NCI-H748 treated with DMSO at 0.1 percent for 48 hours (cell line): ENCODE data around the gene ACAD10.
"Not testable (repeated sequence)": the region's sequence is repeated elsewhere in the genome, so short reads cannot be mapped to it uniquely, and the experiment has no call there.

Experiments used
- DNase-seq: peaks from one replicate; lab custom pipeline; 2025; lab: John Stamatoyannopoulos, UW

Gene ACAD10

DNA sequence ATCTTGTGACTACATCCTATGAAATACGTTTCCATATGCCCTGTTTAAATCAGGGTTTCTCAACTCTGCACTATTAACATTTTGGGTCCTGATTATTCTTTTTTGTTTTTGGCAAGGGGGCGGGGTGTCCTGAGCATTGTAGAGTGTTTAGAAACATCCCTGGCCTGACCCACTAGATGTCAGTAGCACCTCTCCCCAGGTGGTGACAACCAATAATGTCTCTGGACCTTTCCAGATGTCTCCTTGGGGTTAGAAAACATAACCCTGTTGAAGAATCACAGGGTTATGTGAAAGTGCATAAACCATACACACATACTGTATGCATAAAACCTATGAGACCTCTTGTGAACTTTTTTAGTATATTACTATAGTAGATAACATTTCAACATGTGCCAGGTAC is 1.4 kb downstream of the ACAD10 start:
- no peak for DNase-seq

DNA sequence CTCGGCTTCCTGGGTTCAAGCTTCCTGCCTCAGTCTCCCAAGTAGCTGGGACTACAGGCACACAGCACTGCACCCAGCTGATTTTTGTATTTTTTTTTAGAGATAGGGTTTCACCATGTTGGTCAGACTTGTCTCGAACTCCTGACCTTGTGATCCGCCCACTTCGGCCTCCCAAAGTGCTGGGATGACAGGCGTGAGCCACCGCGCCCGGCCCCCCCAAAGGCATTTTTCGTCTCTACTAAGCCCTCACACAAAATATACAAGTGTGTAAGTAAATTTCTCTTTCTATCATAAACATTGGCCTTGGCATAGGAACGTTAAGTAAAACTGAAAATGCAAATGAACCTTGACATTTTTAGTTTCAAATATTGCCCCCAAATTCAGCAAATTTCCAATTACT is 2.1 kb downstream of the ACAD10 start:
- DNase-seq = no peak

DNA sequence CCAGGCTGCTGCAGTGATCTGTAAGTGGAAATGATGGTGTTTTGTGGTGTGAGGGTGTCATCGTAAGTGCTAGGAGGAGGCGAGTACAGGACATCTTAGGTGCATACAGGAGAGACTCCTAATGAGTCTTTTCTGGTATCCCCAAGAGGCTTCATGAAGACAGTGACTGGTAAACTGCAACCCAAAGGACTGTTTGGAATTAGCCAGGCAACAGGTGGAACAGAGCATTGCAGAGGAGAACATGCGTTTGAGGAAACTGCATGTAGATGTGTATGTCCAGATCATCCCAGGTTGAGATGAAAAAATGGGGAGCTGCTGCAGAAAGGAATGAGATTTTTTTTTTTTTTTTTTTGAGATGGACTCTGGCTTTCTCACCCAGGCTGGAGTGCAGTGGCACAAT is 5.4 kb downstream of the ACAD10 start:
- no peak for DNase-seq

DNA sequence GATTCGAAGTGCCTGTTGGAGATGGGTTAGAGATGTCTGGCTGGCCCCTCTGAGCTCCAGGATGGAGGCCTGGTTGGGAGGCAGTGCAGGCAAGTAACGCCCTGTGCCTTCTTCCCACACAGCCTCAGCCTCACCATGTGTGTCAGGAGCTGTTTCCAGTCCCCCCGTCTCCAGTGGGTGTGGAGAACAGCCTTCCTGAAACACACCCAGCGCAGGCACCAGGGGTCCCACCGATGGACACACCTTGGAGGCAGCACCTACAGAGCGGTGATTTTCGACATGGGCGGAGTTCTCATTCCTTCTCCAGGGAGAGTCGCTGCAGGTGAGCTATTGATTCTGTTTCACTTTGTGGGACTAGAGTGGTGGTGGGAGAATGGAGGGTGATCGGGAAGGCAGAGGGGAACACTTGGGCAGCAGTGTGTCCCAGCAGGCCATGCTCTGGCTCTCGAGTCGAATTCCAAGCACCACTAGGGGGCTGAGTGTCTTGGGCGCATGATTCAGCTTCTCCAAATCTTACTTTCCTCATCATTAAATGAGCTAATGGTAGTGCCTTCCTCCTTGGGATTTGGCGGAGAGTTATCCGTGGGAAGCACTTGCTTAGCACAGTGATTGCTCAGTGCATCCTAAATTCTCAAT is 6.8 kb downstream of the ACAD10 start:
- no peak for DNase-seq

DNA sequence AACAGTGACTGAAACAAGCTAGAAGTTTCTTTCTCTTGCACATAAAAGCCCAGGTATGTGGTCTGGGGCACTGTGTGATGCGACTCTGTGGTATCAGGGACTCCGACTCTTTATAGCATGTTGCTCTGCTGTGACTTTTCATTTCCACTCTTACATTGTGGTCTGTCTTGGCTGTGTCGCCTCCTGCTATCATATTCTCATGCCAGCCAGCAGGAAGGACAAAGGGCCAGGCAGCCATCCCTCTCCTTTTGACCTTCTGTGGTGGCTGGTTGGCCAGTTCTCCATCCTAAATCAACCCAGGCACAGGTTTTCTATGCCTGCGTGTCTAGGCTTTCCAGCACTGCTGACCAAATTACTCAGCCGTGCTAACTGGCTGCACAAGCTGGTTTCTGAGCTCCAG is 8.0 kb downstream of the ACAD10 start:
- DNase-seq = no peak

DNA sequence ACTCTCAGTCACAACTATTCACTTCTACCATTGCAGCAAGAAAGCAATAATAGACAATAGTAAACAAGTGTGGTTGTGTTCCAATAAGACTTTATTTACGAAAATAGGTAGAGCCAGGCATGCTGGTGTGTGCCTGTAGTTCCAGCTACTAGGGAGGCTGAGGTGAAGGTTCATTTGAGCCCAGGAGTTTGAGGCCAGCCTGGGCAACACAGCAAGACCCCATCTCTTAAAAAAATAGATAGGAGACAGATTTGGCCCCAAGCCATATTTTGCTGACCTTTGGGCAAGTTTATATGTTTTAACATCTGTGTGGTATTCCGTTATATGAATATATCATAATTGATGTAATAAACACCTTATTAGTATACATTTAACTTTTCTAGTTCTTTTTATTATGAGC is 14.1 kb downstream of the ACAD10 start:
- no peak for DNase-seq

DNA sequence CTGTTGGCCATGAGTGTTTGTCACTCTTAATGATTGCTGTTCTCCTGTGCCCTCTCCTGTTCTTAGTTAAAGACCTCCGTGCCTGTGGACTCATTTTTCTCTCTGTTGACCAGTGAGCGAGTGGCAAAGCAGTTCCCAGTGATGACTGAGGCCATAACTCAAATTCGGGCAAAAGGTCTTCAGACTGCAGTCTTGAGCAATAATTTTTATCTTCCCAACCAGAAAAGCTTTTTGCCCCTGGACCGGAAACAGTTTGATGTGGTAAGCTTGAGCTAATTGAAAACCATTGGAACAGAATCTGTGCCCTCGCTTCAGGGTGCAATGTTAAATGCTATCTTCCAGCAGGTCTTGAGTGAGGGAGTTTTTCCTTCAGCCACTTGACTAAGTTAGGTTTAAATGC is 19.8 kb downstream of the ACAD10 start:
- no peak for DNase-seq

DNA sequence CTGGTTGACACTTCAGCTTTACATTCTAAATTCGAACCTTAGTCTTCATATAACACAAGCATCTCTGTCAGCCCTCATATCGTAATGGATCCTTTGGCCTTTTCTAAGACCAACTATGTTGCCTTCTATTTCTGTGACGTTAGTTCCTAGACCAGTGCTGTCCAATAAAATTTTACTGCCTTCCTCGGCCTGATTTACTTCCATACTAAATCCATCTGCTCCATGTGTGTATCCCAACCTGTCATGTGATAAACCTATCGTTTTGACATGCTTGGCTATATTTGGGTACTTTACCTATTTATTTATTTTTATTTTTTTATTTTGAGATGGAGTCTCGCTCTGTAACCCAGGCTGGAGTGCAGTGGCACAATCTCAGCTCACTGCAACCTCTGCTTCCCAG is 20.3 kb downstream of the ACAD10 start:
- DNase-seq = no peak

DNA sequence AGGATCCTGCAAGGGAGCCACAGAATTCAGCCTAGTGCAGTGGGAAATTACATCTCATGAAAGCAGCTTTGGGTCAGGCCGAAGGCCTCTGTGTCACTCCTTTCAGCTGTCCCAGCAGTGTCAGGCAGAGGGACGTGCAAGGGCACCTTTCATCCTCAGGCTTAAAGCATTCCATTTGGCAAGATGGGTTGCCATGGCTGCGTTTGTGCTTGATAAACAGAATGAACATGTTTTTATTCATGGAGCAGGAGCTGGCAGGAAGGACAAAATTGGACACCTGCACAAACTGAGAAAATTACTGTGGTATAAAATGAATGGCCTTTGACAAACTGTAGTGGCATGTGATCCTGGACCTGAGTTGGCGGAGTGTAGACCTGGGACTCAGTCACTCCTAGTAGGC is 29.4 kb downstream of the ACAD10 start:
- peak; percentile 20 for DNase-seq

DNA sequence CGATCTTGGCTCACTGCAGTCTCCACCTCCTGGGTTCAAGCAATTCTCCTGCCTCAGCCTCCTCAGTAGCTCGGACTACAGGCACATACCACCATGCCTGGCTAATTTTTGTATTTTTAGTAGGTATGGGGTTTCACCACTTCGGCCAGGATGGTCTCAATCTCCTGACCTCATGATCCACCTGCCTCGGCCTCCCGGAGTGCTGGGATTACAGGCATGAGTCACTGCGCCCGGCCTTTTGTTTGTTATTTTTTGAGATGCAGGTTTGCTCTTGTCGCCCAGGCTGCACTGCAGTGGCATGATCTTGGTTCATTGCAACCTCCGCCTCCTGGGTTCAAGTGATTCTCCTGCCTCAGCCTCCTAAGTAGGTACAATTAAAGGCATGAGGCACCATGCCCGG is 33.5 kb downstream of the ACAD10 start:
- DNase-seq = not testable (repeated sequence)

DNA sequence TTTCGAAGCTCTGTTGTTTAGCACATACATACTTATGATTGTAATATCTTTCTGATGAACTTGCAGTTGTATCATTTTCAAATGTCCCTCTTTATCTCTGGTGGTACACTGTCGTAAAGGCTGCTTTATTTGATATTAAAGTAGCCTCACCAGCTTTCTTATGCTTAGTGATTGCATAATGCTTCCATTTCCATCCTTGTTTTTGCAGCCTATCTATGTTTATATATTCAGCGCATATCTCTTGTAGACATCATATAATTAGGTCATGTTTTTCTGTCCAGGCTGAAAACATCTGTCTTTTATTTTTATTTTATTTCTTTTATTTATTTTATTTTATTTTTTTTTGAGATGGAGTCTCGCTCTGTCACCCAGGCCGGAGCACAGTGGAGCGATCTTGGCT is 34.6 kb downstream of the ACAD10 start:
- no peak for DNase-seq

DNA sequence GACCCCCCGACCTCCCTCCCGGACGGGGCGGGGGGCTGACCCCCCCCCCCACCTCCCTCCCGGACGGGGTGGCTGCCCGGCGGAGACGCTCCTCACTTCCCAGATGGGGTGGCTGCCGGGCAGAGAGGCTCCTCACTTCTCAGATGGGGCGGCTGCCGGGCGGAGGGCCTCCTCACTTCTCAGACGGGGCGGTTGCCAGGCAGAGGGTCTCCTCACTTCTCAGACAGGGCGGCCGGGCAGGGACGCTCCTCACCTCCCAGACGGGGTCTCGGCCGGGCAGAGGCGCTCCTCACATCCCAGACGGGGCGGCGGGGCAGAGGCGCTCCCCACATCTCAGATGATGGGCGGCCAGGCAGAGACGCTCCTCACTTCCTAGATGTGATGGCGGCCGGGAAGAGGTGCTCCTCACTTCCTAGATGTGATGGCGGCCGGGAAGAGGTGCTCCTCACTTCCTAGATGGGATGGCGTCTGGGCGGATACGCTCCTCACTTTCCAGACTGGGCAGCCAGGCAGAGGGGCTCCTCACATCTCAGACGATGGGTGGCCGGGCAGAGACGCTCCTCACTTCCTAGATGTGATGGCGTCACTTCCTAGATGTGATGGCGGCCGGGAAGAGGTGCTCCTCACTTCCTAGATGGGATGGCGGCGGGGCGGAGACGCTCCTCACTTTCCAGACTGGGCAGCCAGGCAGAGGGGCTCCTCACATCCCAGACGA is 38.0 kb downstream of the ACAD10 start:
- not testable (repeated sequence) for DNase-seq

DNA sequence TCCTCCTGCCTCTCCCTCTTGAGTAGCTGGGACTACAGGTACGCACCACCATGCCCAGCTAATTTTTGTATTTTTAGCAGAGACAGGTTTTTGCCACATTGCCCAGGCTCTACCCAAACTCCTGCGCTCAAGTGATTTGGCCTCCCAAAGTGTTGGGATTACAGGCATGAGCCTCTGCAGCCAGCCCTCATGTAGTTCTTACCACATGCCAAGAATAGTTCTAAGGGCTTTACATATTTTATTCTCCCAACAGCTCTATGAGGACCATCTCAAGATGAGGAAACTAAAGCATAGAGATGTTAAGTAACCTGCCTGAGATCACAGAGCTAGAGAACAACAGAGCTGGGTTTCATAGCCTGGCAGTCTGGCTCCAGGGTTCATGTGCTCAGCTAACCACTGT is 42.9 kb downstream of the ACAD10 start:
- no peak for DNase-seq

DNA sequence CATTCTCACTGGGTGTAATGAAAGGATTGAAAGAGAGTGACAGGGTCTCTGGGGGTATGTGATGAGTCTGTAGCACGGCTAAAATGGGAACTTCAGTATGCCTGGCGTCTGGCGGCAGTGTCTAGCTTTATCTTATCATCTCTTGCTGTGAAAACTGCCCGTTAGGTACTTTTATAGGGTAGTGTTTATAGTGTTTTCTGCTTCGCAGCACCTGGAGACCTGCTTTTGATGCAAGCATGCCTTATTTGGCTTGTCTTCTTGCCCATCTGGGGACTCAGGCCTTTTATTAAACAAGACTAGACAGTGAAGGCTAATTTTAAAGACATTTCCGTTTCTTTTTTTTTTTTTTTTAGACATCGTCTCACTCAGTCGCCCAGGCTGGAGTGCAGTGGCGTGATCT is 44.6 kb downstream of the ACAD10 start:
- no peak for DNase-seq

DNA sequence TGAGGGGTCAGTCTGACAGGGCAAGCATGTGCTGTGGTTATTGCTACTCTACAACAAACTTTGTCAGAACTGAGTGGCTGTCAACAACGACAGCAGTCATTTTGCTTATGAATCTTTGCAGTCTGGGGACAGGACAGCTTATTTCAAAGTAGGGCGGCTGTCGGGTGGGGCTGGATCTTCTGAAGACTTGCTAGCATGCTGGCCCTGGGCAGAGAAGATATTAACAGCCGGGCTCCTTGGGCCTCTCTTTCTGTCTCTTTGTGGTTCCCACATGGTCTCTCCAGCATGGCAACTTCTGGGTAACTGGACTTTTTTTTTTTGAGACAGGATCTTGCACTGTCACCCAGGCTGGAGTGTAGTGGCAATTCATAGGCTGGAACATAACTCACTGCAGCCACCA is 46.9 kb downstream of the ACAD10 start:
- no peak for DNase-seq

DNA sequence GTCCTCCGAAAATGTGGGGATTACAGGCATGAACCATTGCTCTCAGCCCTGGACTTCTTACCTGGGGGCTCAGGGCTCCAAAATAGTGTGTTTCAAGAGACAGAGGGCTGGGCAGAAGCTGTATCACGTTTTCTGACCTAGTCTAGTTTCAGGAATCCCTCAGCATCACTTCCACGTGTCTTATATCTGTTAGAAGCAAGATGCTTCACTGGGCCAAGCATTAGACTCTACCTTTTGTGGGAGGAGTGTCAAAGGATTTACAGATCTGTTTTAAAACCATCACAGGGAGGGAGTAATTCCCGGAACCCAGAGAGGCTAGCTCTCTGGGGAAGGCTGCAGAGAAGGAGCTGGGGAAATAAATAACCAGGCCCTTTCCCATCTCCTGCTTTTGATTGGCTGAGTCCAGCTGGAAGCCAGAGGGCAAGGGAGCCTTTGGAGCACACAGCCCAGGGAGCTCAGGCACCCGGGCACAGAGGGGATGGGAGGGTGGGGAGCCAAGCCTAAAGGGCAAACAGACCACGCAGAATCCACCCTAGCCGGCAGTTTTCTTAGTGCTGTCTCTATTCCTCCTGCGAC is 47.6 kb downstream of the ACAD10 start:
- DNase-seq = no peak

DNA sequence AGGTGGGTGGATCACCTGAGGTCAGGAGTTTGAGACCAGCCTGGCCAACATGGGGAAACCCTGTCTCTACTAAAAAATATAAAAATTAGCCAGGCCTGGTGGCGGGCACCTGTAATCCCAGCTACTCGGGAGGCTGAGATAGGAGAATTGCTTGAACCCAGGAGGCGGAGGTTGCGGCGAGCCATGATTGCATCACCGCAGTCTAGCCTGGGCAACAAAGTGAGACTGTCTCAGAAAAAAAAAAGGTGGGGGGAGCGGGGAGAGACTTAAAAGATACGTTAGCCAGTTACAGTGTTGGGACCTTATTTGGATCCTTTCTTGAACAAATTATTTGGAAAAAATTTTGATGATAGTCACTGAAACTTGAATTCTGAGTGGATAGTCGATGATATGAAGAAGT is 53.7 kb downstream of the ACAD10 start:
- DNase-seq = not testable (repeated sequence)

DNA sequence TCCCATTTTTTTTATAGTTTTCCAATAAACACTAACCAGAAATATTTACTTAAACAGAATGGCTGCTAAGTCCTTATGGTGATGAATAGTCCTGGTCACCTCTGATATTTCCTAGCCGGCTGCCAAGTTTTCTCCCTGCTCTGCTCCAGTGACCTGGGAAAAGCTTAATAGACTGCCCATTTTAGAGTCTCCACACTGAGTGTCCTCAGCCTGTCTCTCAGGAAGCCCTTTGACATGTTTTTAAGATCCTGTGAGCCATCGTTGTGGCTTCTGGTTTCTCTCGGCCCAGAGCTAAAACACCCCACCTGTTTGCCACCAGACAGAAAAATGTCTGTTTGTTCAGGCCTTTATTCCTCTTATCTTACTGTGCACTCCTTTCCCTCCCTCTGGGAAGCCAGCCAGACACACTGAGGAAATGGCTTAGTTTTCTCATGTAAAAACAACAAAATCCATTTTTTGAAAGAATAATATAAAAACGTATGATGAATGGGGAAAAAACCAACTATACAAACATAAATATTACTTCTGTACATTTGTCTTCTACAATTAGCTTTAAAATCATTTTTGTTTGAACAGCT is 55.5 kb downstream of the ACAD10 start:
- no peak for DNase-seq

DNA sequence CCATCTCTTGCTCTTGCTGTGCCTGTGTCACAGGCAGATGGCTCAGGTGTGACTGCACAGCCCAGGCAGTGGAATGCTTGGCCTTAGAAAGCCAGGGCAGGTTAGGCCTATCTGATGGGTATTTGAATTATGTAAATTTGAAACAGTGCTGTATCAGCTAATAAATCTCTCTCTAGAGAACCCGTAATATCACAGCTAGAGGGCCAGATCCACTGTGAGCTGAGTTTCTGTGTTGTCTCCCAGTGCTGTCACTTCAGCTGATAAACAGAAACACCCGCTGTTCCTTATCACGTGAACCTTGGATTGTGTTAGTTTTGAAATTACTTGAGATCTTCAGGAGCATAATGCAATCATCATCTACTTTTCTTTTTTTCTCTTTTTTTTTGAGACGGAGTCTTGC is 59.4 kb downstream of the ACAD10 start:
- no peak for DNase-seq

DNA sequence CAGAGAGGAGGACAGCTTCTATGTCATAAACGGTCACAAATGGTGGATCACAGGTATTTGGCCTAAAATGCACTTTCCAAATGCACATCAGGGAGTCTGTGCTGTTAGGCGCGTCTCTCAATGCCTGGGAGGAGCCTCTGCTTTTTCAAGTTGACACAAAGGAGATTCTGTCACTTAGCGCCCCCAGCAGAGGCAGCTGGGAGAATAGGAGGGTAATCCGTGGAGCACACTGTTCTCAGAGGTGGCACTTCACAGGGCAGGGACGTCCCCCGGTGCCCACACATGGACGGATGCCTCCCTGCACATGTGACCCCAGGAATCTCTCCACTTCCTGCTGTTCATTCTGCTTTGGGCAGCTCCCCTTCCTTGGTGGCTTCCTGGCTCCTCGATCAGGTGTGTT is 61.5 kb downstream of the ACAD10 start:
- no peak for DNase-seq

DNA sequence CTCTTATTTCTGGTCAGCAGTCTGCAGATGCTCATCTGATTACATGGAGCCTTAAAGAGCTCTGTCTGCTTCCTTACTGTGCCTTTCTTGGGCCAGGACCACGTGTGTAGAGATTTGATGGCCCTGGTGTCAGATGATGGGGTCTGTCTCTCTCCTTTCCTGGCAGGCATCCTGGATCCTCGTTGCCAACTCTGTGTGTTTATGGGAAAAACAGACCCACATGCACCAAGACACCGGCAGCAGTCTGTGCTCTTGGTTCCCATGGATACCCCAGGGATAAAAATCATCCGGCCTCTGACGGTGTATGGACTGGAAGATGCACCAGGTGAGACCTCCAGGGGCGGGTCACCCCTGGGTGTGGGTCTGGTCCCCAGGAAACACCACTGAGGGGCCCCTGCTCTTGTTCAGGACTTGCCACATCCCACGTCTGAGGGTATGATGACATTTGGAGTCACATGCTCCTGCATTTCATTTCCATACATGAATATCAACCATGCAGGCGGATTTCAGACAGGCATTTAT is 62.4 kb downstream of the ACAD10 start:
- no peak for DNase-seq

DNA sequence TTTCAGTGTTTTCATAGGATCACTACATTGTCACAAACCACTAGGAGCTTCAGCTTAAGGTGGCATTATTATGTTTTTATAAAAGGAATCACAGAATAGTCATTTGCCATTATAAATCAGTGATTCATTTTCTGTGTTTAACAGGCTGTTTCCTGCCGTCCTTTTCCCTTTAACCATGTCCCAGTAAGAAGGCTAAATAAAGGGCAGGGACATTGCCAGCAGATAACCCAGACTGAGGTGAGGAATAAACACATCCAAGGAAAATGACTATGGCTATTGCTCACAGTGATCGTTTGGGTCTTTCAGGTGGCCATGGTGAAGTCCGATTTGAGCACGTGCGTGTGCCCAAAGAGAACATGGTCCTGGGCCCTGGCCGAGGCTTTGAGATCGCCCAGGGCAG is 63.0 kb downstream of the ACAD10 start:
- no peak for DNase-seq

DNA sequence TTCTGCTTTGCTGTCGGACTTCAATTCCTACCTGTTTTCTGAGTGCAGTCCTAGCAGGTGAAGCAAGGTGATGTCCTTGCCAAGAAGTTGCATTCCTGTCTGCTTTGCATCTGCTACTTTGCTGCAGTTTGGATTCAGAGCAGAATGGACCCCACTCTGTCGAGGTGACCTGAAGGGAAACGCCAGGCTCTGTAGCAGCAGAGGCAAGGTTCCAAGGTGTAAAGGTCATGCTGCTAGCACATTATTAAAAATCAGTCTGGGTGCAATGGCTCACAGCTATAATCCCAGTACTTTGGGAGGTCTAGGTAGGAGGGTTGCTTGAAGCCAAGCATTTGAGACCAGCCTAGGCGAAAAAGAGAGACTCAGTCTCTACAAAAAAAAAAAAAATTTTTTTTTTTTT is 63.5 kb downstream of the ACAD10 start:
- no peak for DNase-seq
